ENCODE results near the gene TIAM2.
"Not testable (repeated sequence)": the region's sequence is repeated elsewhere in the genome, so short reads cannot be mapped to it uniquely, and the experiment has no call there.

Gene TIAM2

GRCh38 chr6:154995254-154996015 lies at the start of gene TIAM2:
TSS of gene TIAM2 (plus strand) at chr6:154995315. CDS start at chr6:155129224, 133,909 bp downstream.
- no peak for DNase-seq (ENCODE audit: low read depth, low spot score)

GRCh38 chr6:154950979-154951344 lies 44.2 kb upstream of the TIAM2 start:
- no peak for DNase-seq (ENCODE audit: low read depth, low spot score)

GRCh38 chr6:154951345-154952200 lies 43.5 kb upstream of the TIAM2 start:
- no peak for DNase-seq (ENCODE audit: low read depth, low spot score)

GRCh38 chr6:154953644-154954043 lies 41.5 kb upstream of the TIAM2 start:
- no peak for DNase-seq (ENCODE audit: low read depth, low spot score)

DNA sequence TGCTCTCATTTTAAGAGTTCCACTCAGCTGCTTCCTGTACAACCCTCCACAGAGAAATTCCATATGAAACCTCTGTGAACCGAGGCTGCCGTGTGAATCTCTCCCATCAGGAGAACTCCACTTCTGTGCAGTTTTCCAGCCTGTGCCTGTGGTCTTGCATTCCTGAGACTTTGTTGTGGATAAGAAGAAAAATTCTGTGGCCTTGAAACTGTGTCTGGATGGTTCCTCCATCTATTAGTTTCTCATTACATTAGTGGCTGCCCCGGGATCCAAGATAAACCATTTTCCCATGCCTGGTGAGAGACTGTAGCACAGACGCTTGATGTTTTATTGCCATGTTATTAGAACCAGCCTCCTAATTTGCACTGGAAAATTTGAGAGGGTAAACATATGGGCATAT lies 40.8 kb upstream of the TIAM2 start:
- no peak for DNase-seq (ENCODE audit: low read depth, low spot score)

GRCh38 chr6:154956771-154957522 lies 38.2 kb upstream of the TIAM2 start:
- no peak for DNase-seq (ENCODE audit: low read depth, low spot score)

DNA sequence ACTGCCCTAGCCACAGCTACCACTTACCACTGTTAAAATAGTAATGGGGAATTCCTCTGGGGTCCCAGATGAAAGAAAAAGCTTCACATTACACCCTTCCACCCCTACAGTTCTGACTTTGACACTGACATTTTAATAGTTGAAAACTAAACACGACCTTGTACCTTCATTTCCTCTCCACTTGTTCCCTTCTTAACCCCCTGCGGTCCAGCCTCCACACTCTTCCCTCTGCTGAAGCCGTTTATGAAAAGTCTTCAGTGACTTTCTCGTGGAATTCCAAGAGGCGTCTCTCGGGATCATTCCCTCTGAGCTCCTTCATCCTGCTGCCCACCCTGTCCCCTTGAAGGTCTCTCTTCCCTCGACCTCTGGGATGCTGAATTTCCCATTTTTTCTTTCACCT lies 36.6 kb upstream of the TIAM2 start:
- no peak for DNase-seq (ENCODE audit: low read depth, low spot score)

DNA sequence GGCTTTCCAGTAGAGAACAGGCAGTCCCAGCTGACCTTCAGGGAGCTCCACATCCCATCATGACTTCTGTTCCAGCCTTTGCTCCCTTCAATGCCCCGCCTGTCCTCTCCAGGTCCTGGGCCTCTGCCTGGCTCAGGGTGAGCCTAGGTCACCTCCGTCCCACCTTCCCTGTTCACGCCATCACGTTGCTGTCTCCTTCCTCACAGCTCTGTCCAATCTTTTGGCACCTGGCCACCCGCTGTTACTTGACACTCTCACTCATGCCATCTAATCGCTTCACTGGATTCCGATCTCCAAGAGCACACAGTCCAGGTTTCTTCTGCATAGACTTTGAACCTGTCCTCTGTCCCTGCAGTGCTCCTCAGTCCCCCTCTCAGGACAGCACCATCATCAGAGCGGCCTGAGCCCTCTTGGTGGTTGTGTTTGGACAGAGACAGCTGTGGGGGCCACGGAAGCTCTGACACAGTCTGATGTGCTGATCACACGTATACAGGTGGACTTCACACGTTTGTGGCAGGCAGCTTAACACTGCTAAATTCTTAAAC lies 34.7 kb upstream of the TIAM2 start:
- DNase-seq (ENCODE audit: low read depth, low spot score): no peak

- DNase-seq (ENCODE audit: low read depth, low spot score): no peak
These were observed 34.1 kb upstream of the TIAM2 start for GRCh38 chr6:154960854-154961530.

DNA sequence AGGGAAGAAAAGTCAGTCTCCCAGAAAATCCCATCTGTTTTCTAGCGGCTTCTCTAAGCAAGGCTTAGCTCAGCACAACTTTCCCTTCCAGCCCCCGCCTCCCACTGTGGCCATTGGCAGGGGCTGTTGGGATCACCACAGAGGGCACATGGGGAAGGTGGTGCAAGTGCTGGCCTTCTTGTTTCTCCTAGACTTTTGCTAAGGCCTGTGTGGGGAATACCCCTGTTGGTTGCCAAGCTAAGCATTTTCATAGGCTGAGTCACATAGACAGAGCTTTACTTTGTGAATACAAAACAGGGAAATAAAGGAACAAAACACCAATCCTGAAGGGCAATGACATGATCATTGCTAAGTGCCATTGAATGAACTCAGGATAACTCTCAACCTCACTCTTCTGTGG lies 32.4 kb upstream of the TIAM2 start:
- no peak for DNase-seq (ENCODE audit: low read depth, low spot score)

DNA sequence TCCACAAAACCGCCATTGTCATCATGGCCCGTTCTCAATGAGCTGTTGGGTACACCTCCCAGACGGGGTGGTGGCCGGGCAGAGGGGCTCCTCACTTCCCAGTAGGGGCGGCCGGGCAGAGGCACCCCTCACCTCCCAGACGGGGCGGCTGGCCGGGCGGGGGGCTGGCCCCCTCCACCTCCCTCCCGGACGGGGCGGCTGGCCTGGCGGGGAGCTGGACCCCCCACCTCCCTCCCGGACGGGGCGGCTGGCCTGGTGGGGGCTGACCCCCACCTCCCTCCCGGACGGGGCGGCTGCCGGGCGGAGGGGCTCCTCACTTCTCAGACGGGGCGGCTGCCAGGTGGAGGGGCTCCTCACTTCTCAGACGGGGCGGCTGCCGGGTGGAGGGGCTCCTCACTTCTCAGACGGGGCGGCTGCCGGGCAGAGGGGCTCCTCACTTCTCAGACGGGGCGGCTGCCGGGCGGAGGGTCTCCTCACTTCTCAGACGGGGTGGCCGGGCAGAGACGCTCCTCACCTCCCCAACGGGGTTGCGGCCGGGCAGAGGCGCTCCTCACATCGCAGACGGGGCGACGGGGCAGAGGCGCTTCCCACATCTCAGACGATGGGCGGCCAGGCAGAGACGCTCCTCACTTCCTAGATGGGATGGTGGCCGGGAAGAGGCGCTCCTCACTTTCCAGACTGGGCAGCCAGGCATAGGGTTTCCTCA lies 28.9 kb upstream of the TIAM2 start:
- not testable (repeated sequence) for DNase-seq (ENCODE audit: low read depth, low spot score)

DNA sequence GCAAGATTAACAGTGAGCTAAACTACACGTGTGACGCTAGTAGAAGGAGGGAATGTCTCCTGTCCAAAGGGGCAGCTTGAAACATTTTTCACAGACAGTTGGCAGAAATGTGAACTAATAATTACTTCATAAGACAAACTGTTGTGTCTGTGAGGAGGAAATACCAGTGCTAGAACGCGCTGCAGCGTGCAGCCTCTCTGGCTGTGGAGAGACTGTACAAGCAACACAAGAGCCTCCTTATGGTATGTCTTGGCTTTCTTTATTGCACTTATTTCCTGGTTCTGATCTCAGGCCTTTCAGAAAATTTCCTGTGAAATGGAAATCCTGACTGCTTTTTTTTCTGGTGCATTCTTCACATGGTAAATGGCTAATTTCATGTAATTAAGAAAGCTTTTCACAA lies 25.3 kb upstream of the TIAM2 start:
- no peak for DNase-seq (ENCODE audit: low read depth, low spot score)

DNA sequence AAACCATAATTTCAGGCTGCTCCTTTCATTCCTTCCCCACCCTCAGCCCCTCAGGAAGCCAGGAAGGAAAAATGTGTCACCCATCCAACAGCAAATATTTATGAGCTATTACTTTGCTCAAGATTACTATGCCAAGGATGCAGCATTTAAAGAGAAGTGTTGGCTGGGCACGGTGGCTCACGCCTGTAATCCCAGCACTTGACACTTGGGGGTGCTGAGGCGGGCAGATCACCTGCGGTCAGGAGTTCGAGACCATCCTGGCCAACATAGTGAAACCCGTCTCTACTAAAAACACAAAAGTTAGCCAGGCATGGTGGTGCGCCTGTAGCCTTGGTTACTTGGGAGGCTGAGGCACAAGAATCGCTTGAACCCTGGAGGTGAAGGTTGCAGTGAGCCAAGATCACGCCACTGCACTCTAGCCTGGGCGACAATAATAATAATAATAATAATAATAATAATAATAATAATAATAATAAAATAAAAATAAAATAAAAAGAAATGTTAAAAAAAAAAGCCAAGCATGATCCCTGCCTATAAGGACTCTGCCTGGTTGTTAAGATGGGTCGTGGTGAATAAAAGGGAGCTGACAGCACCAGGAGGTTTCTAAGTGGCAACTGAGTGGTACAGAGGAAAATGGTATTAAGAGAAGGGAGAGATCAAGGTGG lies 20.5 kb upstream of the TIAM2 start:
- no peak for DNase-seq (ENCODE audit: low read depth, low spot score)

GRCh38 chr6:154977588-154977987 lies 17.5 kb upstream of the TIAM2 start:
- DNase-seq (ENCODE audit: low read depth, low spot score): no peak

- DNase-seq (ENCODE audit: low read depth, low spot score): no peak
These were observed 14.6 kb upstream of the TIAM2 start for GRCh38 chr6:154980273-154981078.

DNA sequence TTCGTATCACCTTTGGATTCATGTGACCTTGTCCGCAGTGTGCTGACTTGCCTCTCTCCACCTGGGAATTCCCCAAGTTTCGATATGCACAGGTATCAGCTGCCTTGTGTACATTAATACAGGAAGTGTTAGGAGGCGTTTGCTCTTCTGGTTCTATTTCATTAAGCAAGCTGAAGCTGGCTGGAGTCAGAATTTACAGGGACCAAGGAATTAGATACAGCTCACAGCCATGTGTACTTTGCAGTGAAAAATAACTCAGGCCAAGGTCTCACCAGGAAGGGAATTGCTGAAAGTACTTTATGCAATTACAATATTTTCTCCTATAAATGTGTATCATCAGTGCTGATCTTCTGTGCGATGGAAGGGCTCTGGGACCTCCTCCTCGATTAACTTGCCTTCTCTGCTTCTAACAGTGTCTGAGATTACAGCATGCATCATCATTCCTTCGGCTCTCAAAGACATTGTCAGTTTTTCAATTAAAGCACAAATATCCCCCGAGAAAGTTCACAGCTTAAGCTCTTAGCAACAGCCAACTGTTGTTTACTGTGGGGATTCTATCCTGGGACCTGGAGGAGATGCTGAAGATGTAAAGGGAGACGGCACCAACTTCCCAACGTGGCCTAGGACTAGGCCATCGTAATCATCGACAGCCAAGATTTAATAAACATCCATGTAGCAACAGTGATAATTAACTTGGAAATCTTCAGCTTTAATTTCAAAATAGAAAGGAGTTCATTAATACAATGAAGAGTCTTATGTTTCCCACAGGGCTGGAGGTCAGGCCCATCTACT lies 13.8 kb upstream of the TIAM2 start:
- no peak for DNase-seq (ENCODE audit: low read depth, low spot score)

GRCh38 chr6:154984146-154984545 lies 11.0 kb upstream of the TIAM2 start:
- DNase-seq (ENCODE audit: low read depth, low spot score): no peak

- no peak for DNase-seq (ENCODE audit: low read depth, low spot score)
These were observed 8.3 kb upstream of the TIAM2 start for GRCh38 chr6:154986787-154987235.

All from activated CD4-positive, CD25-positive, alpha-beta regulatory T cell treated with anti-CD3 and anti-CD28 coated beads, Interleukin-2, amount 50 U/mL, for 16 hours (primary cell).